Measurements from ENCODE around the gene TPRA1.
"Not testable (repeated sequence)": the region's sequence is repeated elsewhere in the genome, so short reads cannot be mapped to it uniquely, and the experiment has no call there.

The TPRA1 gene

GRCh38 chr3:127535901-127536829 is 54.4 kb downstream of the TPRA1 start:
- no peak overlapping the region for H3K4me3 ChIP-seq (ENCODE audit: low read depth, low read length)
- H3K36me3 ChIP-seq (ENCODE audit: control insufficient read depth, insufficient read depth, low read length) = no peaks in the 10 kb centered on the region
- no peaks in the 10 kb centered on the region for H3K27me3 ChIP-seq (ENCODE audit: control insufficient read depth, insufficient read depth, low read length)
- H3K9ac ChIP-seq (ENCODE audit: low read depth, low read length) = no peak overlapping the region
- no peaks in the 10 kb centered on the region for H3K4me1 ChIP-seq (ENCODE audit: control insufficient read depth, insufficient read depth, low read length)
- H3K9me3 ChIP-seq (ENCODE audit: control insufficient read depth, insufficient read depth, low read length) = no peaks in the 10 kb centered on the region

- no peaks in the 10 kb centered on the region for H3K36me3 ChIP-seq (ENCODE audit: control insufficient read depth, insufficient read depth, low read length)
- H3K9ac ChIP-seq (ENCODE audit: low read depth, low read length) = no peak overlapping the region
- H3K4me1 ChIP-seq (ENCODE audit: control insufficient read depth, insufficient read depth, low read length) = no peaks in the 10 kb centered on the region
- no peaks in the 10 kb centered on the region for H3K27me3 ChIP-seq (ENCODE audit: control insufficient read depth, insufficient read depth, low read length)
- no peaks in the 10 kb centered on the region for H3K9me3 ChIP-seq (ENCODE audit: control insufficient read depth, insufficient read depth, low read length)
- no peak overlapping the region for H3K4me3 ChIP-seq (ENCODE audit: low read depth, low read length)
Measured at GRCh38 chr3:127535106-127535785, 55.3 kb downstream of the TPRA1 start.

- Histone ChIP-seq H3K4me1 (ENCODE audit: control insufficient read depth, insufficient read depth, low read length) (no peaks in the 10 kb centered on the region), H3K36me3 (ENCODE audit: control insufficient read depth, insufficient read depth, low read length) (no peaks in the 10 kb centered on the region), H3K9me3 (ENCODE audit: control insufficient read depth, insufficient read depth, low read length) (no peaks in the 10 kb centered on the region), H3K4me3 (ENCODE audit: low read depth, low read length) (no peak overlapping the region), H3K27me3 (ENCODE audit: control insufficient read depth, insufficient read depth, low read length) (no peaks in the 10 kb centered on the region), H3K9ac (ENCODE audit: low read depth, low read length) (no peak overlapping the region)
Measured at GRCh38 chr3:127534564-127534963, 56.0 kb downstream of the TPRA1 start.

- H3K27me3 ChIP-seq (ENCODE audit: control insufficient read depth, insufficient read depth, low read length) = no peaks in the 10 kb centered on the region
Measured at GRCh38 chr3:127534161-127534451, 56.4 kb downstream of the TPRA1 start.

GRCh38 chr3:127532561-127533203 is 57.9 kb downstream of the TPRA1 start:
- H3K9ac ChIP-seq (ENCODE audit: low read depth, low read length) = no peak overlapping the region
- H3K36me3 ChIP-seq (ENCODE audit: control insufficient read depth, insufficient read depth, low read length) = no peaks in the 10 kb centered on the region
- no peak overlapping the region for H3K4me3 ChIP-seq (ENCODE audit: low read depth, low read length)
- H3K9me3 ChIP-seq (ENCODE audit: control insufficient read depth, insufficient read depth, low read length) = no peaks in the 10 kb centered on the region
- H3K4me1 ChIP-seq (ENCODE audit: control insufficient read depth, insufficient read depth, low read length) = no peaks in the 10 kb centered on the region
- H3K27me3 ChIP-seq (ENCODE audit: control insufficient read depth, insufficient read depth, low read length) = no peaks in the 10 kb centered on the region

More at GRCh38 chr3:127534161-127534451, 56.4 kb downstream of the TPRA1 start:
- Histone ChIP-seq H3K9me3 (ENCODE audit: control insufficient read depth, insufficient read depth, low read length) (no peaks in the 10 kb centered on the region), H3K4me3 (ENCODE audit: low read depth, low read length) (no peak overlapping the region), H3K4me1 (ENCODE audit: control insufficient read depth, insufficient read depth, low read length) (no peaks in the 10 kb centered on the region), H3K9ac (ENCODE audit: low read depth, low read length) (no peak overlapping the region), H3K36me3 (ENCODE audit: control insufficient read depth, insufficient read depth, low read length) (no peaks in the 10 kb centered on the region)

- no peak overlapping the region for H3K4me3 ChIP-seq (ENCODE audit: low read depth, low read length)
- H3K9me3 ChIP-seq (ENCODE audit: control insufficient read depth, insufficient read depth, low read length) = no peaks in the 10 kb centered on the region
- no peaks in the 10 kb centered on the region for H3K4me1 ChIP-seq (ENCODE audit: control insufficient read depth, insufficient read depth, low read length)
- no peaks in the 10 kb centered on the region for H3K27me3 ChIP-seq (ENCODE audit: control insufficient read depth, insufficient read depth, low read length)
- no peak overlapping the region for H3K9ac ChIP-seq (ENCODE audit: low read depth, low read length)
- H3K36me3 ChIP-seq (ENCODE audit: control insufficient read depth, insufficient read depth, low read length) = no peaks in the 10 kb centered on the region
Measured at GRCh38 chr3:127531821-127532220, 58.7 kb downstream of the TPRA1 start.

- H3K4me1 ChIP-seq (ENCODE audit: control insufficient read depth, insufficient read depth, low read length); H3K27me3 ChIP-seq (ENCODE audit: control insufficient read depth, insufficient read depth, low read length); H3K9me3 ChIP-seq (ENCODE audit: control insufficient read depth, insufficient read depth, low read length); H3K36me3 ChIP-seq (ENCODE audit: control insufficient read depth, insufficient read depth, low read length); H3K9ac ChIP-seq (ENCODE audit: low read depth, low read length); H3K4me3 ChIP-seq (ENCODE audit: low read depth, low read length): not testable (repeated sequence)
Measured at GRCh38 chr3:127530863-127531262, 59.7 kb downstream of the TPRA1 start.

- H3K36me3 ChIP-seq (ENCODE audit: control insufficient read depth, insufficient read depth, low read length) = no peaks in the 10 kb centered on the region
- H3K27me3 ChIP-seq (ENCODE audit: control insufficient read depth, insufficient read depth, low read length) = no peaks in the 10 kb centered on the region
Measured at GRCh38 chr3:127529346-127530188, 61.0 kb downstream of the TPRA1 start.

GRCh38 chr3:127525373-127525772 is 65.2 kb downstream of the TPRA1 start:
- no peak overlapping the region for H3K4me3 ChIP-seq (ENCODE audit: low read depth, low read length)
- no peaks in the 10 kb centered on the region for H3K27me3 ChIP-seq (ENCODE audit: control insufficient read depth, insufficient read depth, low read length)
- no peak overlapping the region for H3K9ac ChIP-seq (ENCODE audit: low read depth, low read length)
- no peaks in the 10 kb centered on the region for H3K4me1 ChIP-seq (ENCODE audit: control insufficient read depth, insufficient read depth, low read length)
- H3K9me3 ChIP-seq (ENCODE audit: control insufficient read depth, insufficient read depth, low read length) = no peaks in the 10 kb centered on the region
- no peaks in the 10 kb centered on the region for H3K36me3 ChIP-seq (ENCODE audit: control insufficient read depth, insufficient read depth, low read length)

More at GRCh38 chr3:127529346-127530188, 61.0 kb downstream of the TPRA1 start:
- Histone ChIP-seq H3K4me3 (ENCODE audit: low read depth, low read length) (no peak overlapping the region), H3K9ac (ENCODE audit: low read depth, low read length) (no peak overlapping the region), H3K9me3 (ENCODE audit: control insufficient read depth, insufficient read depth, low read length) (no peaks in the 10 kb centered on the region), H3K4me1 (ENCODE audit: control insufficient read depth, insufficient read depth, low read length) (no peaks in the 10 kb centered on the region)

- H3K4me1 ChIP-seq (ENCODE audit: control insufficient read depth, insufficient read depth, low read length) = no peaks in the 10 kb centered on the region
Measured at GRCh38 chr3:127524296-127524896, 66.1 kb downstream of the TPRA1 start.

More at GRCh38 chr3:127524296-127524896, 66.1 kb downstream of the TPRA1 start:
- no peak overlapping the region for H3K4me3 ChIP-seq (ENCODE audit: low read depth, low read length)
- H3K9ac ChIP-seq (ENCODE audit: low read depth, low read length) = no peak overlapping the region
- H3K27me3 ChIP-seq (ENCODE audit: control insufficient read depth, insufficient read depth, low read length) = no peaks in the 10 kb centered on the region
- no peaks in the 10 kb centered on the region for H3K9me3 ChIP-seq (ENCODE audit: control insufficient read depth, insufficient read depth, low read length)
- no peaks in the 10 kb centered on the region for H3K36me3 ChIP-seq (ENCODE audit: control insufficient read depth, insufficient read depth, low read length)

Measured in iPS-15b (cell line).